NB4 (cell line): ENCODE data around the gene CCT3.

Source experiments
- DNase-seq: peaks from one replicate; pipeline ENCODE4 v3.0.0; 2010; ENCODE audit warnings: low read depth
- H3K4me3 ChIP-seq: one replicate; pipeline ENCODE4 v1.5.1; 2011; ENCODE audit warnings: mild to moderate bottlenecking, low read depth, low read length, moderate library complexity
- MYC ChIP-seq: IDR thresholded peaks from 2 replicates; pipeline ENCODE4 v1.6.1; 2011; ENCODE audit warnings: low read depth, low read length
- POLR2A ChIP-seq: IDR thresholded peaks from 2 replicates; pipeline ENCODE4 v1.6.1; 2011; ENCODE audit warnings: mild to moderate bottlenecking; ENCODE audit not compliant: insufficient read length; ENCODE audit errors: extremely low read depth
- TF ChIP-seq, protein P1 (sequence below): IDR thresholded peaks from one replicate; pipeline ENCODE4 v1.5.1; 2012; ENCODE audit warnings: low read depth, low read length
- TF ChIP-seq, protein P2 (sequence below): IDR thresholded peaks from 2 replicates; pipeline ENCODE4 v1.6.1; 2011; ENCODE audit warnings: low read depth, low read length

CCT3 gene

DNA sequence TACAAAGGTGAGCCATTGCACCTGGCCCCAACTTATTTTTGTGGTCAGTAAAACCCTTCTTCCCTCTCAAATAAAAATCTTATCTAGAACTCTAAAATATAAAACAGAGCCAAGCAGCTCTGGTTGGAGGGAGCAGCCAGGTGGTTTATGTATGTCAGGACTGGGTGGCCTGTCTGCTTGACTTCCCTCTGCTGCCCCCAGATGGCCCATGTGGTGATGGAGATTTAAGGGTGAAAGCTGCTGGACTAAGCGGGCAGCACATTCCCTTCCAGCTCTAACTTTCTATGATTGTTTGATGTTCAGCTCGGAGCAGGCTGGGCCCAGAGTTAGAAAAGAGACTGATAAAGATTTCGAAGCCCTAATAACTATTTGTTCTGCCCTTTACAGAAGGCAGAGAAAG lies 78.3 kb downstream of the CCT3 start:
- TF ChIP-seq, protein P1, sequence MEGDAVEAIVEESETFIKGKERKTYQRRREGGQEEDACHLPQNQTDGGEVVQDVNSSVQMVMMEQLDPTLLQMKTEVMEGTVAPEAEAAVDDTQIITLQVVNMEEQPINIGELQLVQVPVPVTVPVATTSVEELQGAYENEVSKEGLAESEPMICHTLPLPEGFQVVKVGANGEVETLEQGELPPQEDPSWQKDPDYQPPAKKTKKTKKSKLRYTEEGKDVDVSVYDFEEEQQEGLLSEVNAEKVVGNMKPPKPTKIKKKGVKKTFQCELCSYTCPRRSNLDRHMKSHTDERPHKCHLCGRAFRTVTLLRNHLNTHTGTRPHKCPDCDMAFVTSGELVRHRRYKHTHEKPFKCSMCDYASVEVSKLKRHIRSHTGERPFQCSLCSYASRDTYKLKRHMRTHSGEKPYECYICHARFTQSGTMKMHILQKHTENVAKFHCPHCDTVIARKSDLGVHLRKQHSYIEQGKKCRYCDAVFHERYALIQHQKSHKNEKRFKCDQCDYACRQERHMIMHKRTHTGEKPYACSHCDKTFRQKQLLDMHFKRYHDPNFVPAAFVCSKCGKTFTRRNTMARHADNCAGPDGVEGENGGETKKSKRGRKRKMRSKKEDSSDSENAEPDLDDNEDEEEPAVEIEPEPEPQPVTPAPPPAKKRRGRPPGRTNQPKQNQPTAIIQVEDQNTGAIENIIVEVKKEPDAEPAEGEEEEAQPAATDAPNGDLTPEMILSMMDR: no peak
- TF ChIP-seq MYC (no peak), POLR2A (no peak)
- TF ChIP-seq, protein P2, sequence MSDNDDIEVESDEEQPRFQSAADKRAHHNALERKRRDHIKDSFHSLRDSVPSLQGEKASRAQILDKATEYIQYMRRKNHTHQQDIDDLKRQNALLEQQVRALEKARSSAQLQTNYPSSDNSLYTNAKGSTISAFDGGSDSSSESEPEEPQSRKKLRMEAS: no peak
- no peak overlapping the region for H3K4me3 ChIP-seq
- DNase-seq: no peak
